ENCODE data around the gene RAB34.
"Not testable (repeated sequence)": the region's sequence is repeated elsewhere in the genome, so short reads cannot be mapped to it uniquely, and the experiment has no call there.

The RAB34 gene

GRCh38 chr17:28744972-28745785 lies 27.5 kb upstream of the RAB34 start:
- no peak for TF ChIP-seq POLR2A (IDR thresholded peaks at IDR 0.05; ENCODE audit: low read depth, low read length)
- TF ChIP-seq TAF1 (IDR thresholded peaks at IDR 0.05; ENCODE audit: borderline replicate concordance, low read depth, low read length), result no peak
- TF ChIP-seq POLR2AphosphoS5 (IDR thresholded peaks at IDR 0.05; ENCODE audit: low read depth, low read length), result no peak
- FAIRE-seq, result no peak
- DNase-seq (ENCODE audit: insufficient read length), result no peak

- no peak for FAIRE-seq
- TF ChIP-seq POLR2AphosphoS5 (IDR thresholded peaks at IDR 0.05; ENCODE audit: low read depth, low read length) (no peak), TAF1 (IDR thresholded peaks at IDR 0.05; ENCODE audit: borderline replicate concordance, low read depth, low read length) (no peak), POLR2A (IDR thresholded peaks at IDR 0.05; ENCODE audit: low read depth, low read length) (no peak)
- DNase-seq (ENCODE audit: insufficient read length), result no peak
These were observed 26.7 kb upstream of the RAB34 start for GRCh38 chr17:28744104-28744971.

- TF ChIP-seq TAF1 (IDR thresholded peaks at IDR 0.05; ENCODE audit: borderline replicate concordance, low read depth, low read length), result peak; percentile 85; the same call in 1 of the 2 replicates
- peak; percentile 96 for TF ChIP-seq POLR2A (IDR thresholded peaks at IDR 0.05; ENCODE audit: low read depth, low read length)
- TF ChIP-seq POLR2AphosphoS5 (IDR thresholded peaks at IDR 0.05; ENCODE audit: low read depth, low read length), result peak; percentile 93
- DNase-seq (ENCODE audit: insufficient read length) (peak; percentile 74), FAIRE-seq (no peak)
These were observed 25.8 kb upstream of the RAB34 start, which contains the start of gene TRAF4 for GRCh38 chr17:28743243-28744103. Gene TRAF4 (plus strand): TSS chr17:28744011. CDS start chr17:28744113, 102 bp downstream.

GRCh38 chr17:28741358-28742349 lies 24.0 kb upstream of the RAB34 start:
- no peak for TF ChIP-seq POLR2A (IDR thresholded peaks at IDR 0.05; ENCODE audit: low read depth, low read length)
- TF ChIP-seq POLR2AphosphoS5 (IDR thresholded peaks at IDR 0.05; ENCODE audit: low read depth, low read length), result peak; percentile 55; the same call in 1 of the 2 replicates
- no peak for TF ChIP-seq TAF1 (IDR thresholded peaks at IDR 0.05; ENCODE audit: borderline replicate concordance, low read depth, low read length)
- FAIRE-seq, result peak; percentile 93
- no peak for DNase-seq (ENCODE audit: insufficient read length)

- DNase-seq (ENCODE audit: insufficient read length) (no peak), FAIRE-seq (no peak)
- TF ChIP-seq TAF1 (IDR thresholded peaks at IDR 0.05; ENCODE audit: borderline replicate concordance, low read depth, low read length), result no peak
These were observed 23.0 kb upstream of the RAB34 start for GRCh38 chr17:28740406-28741357.

- TF ChIP-seq POLR2A (IDR thresholded peaks at IDR 0.05; ENCODE audit: low read depth, low read length) (no peak), POLR2AphosphoS5 (IDR thresholded peaks at IDR 0.05; ENCODE audit: low read depth, low read length) (no peak)
- FAIRE-seq (peak; percentile 91), DNase-seq (ENCODE audit: insufficient read length) (no peak)
These were observed 21.2 kb upstream of the RAB34 start for GRCh38 chr17:28738680-28739384.

- TF ChIP-seq POLR2A (IDR thresholded peaks at IDR 0.05; ENCODE audit: low read depth, low read length) (peak; percentile 83), TAF1 (IDR thresholded peaks at IDR 0.05; ENCODE audit: borderline replicate concordance, low read depth, low read length) (peak; percentile 82), POLR2AphosphoS5 (IDR thresholded peaks at IDR 0.05; ENCODE audit: low read depth, low read length) (peak; percentile 86; the same call in 1 of the 2 replicates)
- peak; percentile 88 for DNase-seq (ENCODE audit: insufficient read length)
- FAIRE-seq, result peak; percentile 94
These were observed 20.4 kb upstream of the RAB34 start for GRCh38 chr17:28737770-28738679.

- DNase-seq (ENCODE audit: insufficient read length) (no peak), FAIRE-seq (no peak)
- TF ChIP-seq POLR2AphosphoS5 (IDR thresholded peaks at IDR 0.05; ENCODE audit: low read depth, low read length), result no peak
- TF ChIP-seq POLR2A (IDR thresholded peaks at IDR 0.05; ENCODE audit: low read depth, low read length), result no peak
- no peak for TF ChIP-seq TAF1 (IDR thresholded peaks at IDR 0.05; ENCODE audit: borderline replicate concordance, low read depth, low read length)
These were observed 19.6 kb upstream of the RAB34 start for GRCh38 chr17:28737316-28737715.

GRCh38 chr17:28735913-28736769 lies 18.5 kb upstream of the RAB34 start:
- not testable (repeated sequence) for DNase-seq (ENCODE audit: insufficient read length); FAIRE-seq
